Fibroblast of gingiva (primary cell): ENCODE data around the gene C6orf141.

ENCODE experiments used
- DNase-seq: peaks from one replicate; pipeline ENCODE4 v3.0.0-alpha.2; 2011; ENCODE audit warnings: low read depth

Gene C6orf141

DNA sequence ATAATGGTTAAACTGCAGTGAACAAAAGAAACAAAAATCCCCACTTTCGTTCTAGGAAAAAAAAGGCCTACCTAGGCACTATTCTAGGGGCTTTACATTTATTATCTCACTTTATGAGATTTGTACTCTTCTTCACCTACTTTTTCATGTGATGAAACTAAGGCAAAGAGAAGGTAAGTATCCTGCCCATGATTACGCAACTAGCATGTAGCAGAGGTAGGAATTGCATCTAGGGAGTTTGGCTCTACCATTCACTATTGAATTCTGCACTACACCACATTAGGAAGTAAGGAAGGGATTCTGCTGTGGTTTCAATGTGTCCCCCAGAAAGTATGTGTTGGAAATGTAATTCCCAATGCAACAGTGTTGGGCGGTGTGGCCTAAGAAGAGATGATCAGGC is 11.4 kb upstream of the C6orf141 start:
- DNase-seq, result no peak

DNA sequence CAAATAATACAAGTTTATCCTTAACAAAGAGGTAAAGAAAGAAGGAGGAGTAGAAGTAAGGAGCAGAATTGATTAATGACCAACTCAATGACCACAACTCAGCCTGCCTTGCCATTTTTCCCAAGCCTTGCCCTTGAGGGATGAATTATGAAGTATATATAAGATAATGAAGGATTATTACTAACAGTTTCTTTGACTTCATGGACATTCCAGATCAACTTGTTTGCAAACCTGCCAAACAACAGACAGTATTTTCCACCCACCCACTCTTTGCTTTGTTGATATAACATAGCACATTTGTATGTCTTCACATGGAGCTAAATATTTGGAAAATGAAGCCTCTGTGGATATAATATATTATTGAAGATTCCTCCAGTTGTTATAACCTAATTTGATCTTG is 9.9 kb upstream of the C6orf141 start:
- DNase-seq, result no peak

DNA sequence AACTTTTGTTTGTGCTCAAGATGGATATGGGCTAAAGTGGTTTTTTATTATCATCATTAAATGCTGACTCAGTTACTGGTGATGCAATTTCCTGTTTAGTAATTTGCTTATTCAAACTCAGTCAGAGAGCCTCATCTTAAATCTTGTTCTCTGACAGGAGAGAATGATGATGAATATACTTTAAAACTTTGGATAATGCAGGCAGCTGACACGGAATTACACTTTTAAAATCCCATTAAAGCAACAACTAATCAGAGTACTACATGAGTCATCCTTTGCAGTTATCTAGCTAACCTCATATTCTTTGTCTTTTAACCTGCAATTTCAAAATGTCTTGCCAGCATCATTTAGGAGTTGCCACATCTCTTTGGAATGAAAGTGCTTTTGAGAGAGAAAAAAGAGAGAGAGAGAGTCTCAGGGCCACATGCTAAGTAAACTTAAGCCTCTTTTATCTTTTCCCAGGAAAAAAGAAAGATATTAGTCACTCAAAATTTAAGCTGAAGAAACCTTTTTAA is 9.2 kb upstream of the C6orf141 start:
- DNase-seq, result peak; percentile 59

DNA sequence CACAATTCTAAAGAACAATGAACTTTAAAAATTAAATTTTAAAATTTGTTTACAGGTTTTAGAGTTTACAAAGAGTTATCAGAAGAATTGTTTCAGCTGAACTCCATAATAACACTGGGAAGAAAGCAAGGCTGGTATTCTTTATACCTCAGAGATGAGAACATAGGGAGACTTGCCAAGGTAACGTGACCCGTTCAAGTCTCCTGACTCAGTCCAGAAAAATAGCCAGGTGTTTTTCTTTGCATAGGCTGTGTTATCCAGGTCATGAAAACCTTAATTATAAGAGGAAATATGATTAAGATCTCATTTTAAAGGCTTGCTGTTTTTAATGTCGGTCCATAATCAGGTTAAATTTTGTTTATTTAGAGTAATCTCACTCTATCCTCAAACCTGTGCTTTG is 8.5 kb upstream of the C6orf141 start:
- DNase-seq, result no peak

DNA sequence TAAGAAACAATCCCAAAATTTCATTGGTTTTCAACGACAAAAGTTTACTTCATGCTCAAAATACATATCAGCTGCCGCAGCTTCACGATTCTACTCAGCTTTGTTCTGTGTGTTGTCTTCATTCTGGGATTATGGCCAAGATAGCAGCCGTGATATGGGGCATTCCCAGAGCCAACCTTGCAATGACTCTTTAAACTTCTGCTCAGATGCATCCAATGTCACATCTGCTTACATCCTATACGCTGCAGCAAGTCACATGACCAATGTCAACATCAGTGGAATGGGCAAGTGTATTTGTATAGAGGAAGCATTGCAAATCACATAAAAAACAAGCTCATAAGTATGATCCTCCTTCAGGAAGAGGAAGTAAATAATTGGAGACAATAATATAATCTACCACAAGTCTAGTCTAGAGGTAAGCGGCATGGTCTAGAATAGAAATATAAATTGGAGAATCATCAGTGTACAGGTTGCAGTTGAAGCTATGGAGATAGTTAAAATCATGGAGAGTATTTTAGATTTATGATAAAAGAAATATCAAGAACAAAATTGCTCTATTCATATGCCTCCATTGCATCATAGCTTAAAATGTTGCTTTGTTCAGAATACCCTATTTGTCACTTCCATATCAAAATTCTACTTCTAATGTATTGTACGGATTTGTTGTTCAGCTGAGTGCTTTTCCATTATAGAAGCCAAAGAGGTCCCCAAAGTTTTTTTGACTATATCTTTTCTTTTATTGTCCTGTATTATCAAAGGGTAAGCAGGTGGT is 7.2 kb upstream of the C6orf141 start:
- no peak for DNase-seq

DNA sequence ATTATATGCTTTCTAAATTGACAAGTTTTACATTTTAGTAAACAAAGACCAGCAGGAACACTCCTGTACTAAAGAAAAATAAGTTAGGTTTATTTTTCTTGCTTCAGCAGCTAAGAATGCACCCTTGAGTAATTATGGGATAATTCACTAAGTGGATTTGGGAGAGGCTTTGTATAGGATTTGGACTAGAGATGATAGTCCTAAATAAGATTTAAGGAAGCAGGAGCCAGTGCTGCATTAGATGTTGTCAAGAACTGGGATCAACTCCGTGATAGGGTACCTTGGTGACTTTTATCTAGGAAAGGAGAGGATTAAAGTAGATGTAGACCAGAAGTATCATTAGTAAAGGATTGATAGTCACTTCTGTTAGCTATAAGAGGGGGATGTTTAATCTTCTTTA is 4.1 kb upstream of the C6orf141 start:
- DNase-seq, result no peak

DNA sequence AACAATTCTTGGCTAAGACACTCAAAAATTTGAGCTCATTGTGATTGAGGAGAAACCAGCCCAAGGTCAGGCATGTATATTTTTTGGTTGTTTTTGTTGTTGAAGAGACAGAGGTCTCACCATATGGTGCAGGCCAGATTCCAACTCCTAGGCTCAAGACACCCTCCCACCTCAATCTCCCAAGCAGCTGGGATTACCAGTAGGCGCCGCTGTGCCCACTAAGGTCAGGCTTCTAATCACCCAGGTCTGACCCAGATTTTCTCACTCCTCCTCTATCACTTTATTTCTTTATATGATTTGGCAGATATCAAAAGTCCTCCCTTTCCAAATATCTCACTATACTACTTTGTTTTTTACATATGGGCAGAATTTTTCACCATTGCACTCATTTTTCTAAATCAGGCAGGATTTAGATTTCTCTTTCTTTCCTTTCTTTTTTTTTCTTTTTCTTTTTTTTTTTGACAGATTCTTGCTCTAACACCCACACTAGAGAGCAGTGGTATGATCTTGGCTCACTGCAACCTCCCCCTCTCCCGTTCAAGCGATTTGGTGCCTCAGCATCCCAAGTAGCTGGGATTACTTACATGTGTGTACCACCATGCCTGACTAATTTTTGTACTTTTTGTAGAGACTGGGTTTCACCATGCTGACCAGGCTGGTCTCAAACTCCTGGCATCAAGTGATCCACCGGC is 1.7 kb upstream of the C6orf141 start:
- DNase-seq, result no peak

DNA sequence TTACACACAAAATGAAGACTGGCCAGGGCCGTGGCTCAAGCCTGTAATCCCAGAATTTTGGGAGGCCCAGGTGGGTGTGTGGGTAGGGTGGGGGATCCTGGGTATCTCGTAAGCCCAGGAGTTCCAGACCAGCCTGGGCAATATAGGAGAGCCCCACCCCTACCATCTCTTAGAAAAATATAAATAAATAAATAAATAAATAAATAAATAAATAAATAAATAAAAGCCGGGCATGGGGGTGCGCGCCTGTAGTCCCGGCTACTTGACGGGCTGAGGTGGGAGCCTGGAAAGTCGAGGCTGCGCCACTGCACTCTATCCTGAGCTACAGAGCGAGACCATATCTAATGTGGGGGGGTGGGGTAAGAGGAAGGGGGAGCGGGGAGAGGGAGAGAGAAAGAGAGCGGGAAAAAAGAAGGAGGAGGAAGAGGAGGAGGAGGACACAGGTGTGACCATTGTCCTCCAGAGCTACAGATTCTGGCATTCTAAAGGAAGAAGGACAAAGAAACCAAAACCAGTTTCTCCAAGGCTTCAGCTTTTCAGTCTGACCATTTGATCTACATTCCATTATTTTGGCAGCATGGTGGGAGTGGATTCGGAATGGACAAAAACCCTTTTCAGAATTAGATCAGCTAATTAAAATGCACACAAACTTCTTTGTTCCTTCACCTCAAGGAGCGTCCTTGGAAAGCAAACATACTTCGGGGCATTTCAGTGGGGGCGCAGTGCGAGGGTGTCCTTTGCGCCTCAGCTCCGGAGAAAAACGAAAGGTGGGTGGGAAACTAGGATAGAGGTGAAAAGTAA is 577 bp upstream of the C6orf141 start:
- no peak for DNase-seq

DNA sequence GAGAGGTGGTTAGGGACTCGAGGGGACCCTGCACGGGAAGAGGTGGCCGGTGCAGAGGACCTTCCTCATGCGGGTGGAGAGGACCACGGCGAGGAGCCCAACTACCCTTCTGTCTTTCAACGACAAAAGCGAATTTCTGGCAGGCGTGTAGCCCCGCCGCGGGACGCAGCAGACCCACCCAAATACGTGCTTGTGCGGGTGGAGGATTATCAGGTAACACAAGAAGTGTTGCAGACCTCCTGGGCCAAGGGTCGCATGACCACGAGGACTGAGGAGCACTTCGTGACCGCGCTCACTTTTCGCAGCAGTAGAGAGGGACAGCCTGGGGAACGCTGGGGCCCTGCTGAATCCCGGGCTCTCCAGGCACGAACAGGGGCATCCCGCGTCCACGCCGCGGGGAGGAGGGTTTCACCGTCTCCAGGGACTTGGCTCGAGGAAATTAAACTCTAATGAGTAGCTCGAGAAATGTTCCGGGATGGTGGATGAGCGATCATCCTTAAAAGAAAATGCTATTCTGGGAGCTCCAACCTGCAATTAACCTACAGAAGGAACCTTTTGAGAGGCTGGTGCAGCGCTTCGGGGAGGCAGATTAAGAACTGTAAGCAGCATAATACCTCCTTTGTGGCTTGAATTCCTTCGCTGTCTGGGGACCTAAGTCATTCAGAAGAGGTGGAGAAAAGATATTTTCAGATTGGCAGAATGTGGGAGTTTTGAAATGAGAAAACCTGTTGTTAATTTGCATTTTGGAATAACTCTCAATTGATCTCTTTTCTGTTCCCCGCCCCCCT is 804 bp downstream of the C6orf141 start:
- no peak for DNase-seq

DNA sequence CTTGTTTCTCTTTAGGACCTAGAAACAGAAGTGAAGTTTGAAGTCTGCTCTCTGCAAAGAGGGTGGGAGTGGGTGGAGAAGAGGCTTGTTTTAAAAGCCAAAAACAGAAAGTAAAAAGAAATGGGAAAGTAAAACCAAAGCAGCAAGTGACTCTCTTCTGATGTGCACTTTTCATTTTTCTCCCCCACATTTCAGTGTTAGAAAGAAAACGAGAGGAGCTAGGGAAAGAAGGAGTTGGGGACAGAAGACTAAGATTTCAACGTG is 1.3 kb downstream of the C6orf141 start:
- no peak for DNase-seq

DNA sequence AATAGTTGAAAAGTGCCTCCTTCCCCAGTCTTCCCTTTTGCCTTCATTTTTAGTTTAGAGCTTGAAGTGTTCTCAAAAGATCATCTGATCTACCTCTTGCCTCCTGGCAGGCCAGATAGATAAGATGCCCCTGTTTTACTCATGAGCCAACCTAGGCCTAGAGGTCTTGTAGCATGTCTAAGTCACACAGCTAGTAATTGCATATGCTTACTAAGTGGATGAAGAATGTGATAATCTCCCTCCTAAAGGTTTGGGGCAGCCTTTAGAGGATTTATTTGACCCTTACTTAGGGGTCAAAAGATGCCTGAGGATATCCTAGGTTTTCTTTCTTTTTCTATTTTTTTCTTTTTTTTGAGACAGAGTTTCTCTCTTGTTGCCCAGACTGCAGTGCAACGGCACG is 2.1 kb downstream of the C6orf141 start:
- no peak for DNase-seq

DNA sequence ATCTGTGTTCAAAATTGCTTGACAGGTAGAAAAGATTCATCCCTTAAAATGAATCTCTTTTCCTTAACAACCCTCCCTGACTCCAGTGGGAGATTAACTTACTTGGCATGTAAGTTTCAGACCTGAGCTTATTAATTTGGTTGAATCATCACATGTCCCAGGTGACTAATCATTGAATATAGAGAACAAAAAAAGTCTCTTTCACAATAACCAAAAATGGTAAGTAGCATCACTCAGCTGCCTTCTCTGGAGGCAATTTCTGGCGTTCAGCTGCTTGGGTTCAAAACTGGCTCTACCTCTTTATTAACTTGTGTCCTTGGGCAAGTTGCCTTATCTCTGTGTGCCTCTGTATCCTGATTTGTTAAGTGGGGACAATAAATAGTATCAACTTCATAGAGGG is 2.9 kb downstream of the C6orf141 start:
- no peak for DNase-seq

DNA sequence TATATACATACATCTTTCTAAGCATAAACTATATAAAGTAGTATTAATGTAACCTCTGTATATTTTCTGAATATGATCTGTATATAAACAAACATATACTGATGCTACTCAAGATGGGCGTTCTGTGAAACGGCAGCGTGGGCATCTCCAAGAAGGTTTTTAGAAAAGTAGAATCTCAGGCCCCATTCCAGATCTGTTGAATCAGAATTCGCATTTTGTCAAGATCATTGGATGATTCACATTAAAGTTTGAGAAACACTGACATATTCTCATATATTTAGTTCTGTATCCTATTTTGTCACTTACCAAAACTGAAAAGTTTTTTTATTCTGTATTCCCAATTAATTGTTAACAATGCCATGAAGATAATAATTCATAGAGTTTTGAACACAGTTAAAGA is 5.5 kb downstream of the C6orf141 start:
- DNase-seq, result no peak

DNA sequence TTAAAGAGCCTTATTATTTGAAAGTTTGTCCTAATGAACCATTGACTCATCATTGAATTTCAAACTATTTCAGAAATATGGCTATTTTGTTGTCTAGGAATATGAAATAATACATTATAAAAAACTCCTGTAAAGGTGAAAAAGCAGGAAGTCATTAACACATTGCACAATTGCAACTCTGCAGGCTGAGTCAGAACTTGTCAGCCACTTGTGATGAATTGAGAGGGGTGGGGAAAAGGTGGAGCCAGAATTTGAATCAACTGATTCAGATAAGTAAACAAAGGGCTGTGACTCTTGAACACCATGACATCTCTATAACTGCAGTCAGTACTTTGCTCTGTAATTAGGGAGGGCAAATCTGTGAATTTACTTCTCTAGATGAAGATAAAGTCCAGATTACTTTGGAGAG is 6.0 kb downstream of the C6orf141 start:
- no peak for DNase-seq

DNA sequence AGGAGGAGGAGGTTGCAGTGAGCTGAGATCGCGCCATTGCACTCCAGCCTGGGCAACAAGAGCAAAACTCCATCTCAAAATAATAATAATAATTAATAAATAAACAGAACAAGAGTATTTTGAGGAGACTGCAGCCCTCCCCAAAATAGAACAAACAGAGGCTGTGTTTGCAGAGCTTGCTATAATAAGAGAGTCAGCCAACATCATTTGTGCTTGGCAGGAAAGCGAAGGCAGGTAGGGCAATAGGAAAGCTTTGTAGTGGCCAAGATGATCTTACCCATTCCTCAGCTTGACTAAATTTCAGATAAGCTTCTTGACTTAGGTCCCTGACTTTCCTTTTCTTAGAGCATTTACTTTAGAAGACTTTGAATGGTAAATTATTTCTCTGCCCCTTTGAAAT is 6.7 kb downstream of the C6orf141 start:
- no peak for DNase-seq

DNA sequence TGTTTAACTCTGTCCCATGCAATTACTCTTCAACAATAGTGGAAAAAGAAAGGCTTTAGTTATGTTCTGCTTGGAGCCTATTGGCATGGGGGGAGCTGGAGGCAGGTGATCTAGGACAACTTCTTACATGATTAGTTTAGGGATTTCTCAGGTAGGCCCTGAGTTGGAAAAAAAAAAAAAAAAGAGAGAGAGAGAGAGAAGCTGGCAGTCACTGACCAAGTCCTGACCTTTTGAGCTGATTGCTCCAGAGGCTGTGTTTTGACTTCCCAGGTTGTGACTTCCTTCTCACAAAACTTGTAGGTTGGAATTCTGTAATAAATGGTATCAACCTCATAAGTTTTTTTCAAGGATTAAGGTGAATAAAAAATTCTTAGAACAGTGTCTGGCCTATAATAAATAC is 7.8 kb downstream of the C6orf141 start:
- DNase-seq, result no peak

DNA sequence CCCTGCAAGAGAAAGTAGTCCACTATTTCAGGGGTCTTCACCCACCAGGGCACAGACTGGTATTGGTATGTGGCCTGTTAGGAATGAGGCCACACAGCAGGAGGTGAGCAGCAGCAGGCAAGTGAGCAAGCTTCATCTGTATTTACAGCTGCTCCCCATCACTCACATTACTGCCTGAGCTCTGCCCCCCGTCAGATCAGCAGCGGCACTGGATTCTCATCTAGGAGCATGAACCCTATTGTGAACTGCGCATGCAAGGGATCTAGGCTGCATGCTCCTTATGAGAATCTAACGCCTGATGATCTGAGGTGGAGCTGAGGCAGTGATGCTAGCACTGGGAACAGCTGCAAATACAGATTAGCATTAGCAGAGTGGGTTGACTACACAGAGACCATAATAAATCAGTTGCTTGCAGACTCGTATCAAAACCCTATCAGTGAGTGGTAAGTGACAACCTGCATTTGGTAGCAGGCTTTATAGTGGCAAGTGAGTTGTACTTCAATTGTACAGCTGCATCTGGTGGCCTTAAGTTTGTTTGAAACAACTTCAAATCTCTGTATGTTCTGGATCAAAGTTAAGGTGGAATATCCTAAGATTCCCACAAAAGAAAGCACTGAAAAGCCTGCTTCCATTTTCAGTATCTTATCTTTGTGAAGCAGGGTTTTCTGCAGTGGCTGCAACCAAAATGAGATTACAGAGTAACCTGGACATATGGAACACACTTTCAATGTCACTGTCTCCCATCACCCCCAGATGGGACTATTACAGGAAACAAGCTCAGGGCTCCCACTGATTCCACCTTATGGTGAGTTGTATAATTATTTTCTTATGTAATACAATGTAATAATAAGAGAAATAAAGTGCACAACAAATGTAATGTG is 12.8 kb downstream of the C6orf141 start:
- no peak for DNase-seq

DNA sequence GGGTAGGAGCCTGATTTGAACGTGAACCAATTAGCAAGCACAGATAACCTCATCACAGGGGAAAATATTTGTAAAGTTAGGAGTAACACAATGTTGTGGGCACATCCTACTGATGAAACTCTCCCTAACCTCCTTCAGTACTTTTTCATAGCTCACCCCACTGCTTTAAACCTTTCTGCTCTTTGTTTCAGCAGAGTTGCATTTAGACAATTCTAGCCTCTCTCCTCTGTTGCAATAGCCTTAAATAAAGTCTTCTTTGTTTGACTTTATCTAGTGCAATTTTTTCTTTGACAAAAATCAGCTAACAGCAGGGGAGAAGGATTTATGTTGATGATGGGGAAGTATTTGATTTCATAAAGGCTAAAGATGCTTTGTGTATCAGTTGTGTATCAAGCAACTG is 14.1 kb downstream of the C6orf141 start:
- no peak for DNase-seq

DNA sequence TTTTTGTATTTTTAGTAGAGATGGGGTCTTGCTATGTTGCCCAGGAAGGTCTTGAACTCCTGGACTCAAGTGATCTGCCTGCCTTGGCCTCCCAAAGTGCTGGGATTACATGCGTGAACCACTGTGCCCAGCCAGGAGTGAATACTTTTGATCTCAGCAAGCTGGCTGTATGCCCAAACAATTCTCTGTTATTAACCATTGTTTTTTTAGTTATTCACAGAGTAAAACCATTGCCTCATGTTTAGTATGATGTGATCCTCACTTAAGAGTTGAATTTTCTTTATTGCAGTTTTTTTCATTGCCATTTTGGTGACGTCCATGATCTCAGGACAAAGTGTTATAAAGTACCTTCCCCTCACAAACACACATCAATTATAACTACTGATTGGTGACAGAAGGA is 14.8 kb downstream of the C6orf141 start:
- DNase-seq, result no peak

DNA sequence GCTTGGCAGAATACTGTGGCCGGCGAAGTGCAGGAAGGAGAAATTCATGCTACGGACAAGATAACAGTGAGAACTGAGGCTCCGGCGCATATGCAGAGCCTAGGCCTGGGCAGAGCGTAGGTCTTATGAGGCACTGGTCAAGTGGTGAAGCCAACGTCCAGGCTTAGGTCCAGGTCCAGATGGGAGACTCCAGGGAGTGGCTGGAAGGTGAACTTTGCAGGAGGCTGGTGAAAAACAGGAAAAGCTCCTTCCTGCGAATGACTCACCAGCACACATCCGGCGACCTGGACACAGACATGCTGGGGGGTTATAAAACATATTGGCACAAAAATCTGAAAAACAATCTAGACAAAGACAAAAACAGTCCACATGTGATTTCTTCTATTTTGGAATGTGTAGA is 15.4 kb downstream of the C6orf141 start:
- DNase-seq, result no peak

DNA sequence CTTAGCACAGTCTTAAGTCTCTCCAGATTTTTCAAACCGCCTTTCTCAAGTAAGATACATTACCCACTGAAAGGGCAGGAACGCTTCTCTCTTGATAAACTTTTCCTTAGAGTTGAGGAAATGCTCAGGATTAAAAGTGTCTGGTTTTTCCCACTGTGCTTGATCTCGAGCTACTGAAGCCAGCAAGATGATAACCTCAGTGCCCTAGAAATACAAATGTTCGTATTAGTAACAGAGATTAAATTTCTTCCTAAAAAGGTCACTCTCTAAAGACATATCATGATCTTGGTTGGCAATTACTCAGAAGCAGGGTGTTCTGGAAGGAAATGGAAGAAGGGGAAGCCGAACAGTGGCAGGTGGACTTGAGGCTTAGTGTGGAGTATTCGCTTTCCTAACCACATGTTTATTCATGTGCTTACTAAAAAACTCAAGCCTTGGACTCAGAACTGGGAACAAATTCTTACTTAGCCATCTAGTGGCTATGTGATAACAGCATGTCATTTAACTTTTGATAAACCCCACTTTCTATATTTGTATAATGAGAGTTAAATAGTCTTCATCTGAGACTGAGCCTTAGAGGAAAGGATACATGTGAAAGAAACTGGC is 20.1 kb downstream of the C6orf141 start:
- DNase-seq, result no peak
